Activated T-helper 1 cell treated with Interleukin-2 at 50 U/mL for 16 hours (primary cell): Measurements from ENCODE around the gene ASIC1.
A peak's percentile ranks its signal among the peaks of the same experiment; 100 is the strongest.

Source experiments
- DNase-seq: peaks from one replicate; pipeline ENCODE4 v3.0.0-alpha.2; 2020; ENCODE audit warnings: low read depth

ASIC1 gene

GRCh38 chr12:50110127-50110761, 52.8 kb downstream of the ASIC1 start:
- DNase-seq = no peak

- DNase-seq = no peak
Observed at GRCh38 chr12:50110762-50111351, 53.5 kb downstream of the ASIC1 start.

- no peak for DNase-seq
Observed at GRCh38 chr12:50111395-50111692, 53.9 kb downstream of the ASIC1 start.

- peak; percentile 97 for DNase-seq
Observed at GRCh38 chr12:50111693-50112455, 54.5 kb downstream of the ASIC1 start, which contains the start of gene COX14. Gene COX14 (plus strand): TSS chr12:50112236. CDS start chr12:50120044, 7,808 bp downstream.

DNA sequence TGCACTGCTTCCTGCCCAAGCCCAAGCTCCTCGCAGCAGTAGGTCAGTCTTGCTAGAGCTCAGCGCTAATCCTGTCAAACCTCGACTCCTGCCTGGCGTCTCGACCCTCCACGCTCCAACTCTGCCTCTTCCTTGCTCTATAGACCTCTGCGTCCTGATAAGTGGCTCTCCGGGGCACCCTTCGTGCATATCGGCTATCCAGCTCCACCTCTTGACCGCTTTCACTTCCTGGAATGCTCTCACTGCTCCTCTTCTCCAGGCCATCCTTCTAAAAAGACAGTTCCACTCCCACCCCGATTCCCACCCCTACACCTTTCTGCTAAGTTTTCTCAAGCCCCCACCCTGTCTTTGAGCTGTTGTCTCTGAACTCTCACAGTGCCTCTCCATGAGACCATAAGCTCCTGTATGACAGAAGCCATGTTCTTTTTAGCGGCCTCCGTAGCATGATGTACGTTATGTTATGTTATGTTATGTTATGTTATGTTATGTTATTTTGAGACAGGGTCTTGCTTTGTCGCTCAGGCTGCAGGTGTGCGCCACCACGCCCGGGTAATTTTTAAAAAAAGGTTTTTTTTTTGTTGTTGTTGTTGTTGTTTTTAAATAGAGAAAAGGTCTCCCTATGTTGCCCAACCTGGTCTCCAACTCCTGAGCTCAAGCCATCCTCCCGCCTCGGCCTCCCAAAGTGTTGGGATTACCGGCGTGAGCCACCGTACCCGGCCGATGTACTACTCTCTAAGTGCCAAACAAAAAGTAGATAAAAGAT, 55.2 kb downstream of the ASIC1 start:
- no peak for DNase-seq

GRCh38 chr12:50117057-50117622, 59.7 kb downstream of the ASIC1 start:
- DNase-seq = no peak

DNA sequence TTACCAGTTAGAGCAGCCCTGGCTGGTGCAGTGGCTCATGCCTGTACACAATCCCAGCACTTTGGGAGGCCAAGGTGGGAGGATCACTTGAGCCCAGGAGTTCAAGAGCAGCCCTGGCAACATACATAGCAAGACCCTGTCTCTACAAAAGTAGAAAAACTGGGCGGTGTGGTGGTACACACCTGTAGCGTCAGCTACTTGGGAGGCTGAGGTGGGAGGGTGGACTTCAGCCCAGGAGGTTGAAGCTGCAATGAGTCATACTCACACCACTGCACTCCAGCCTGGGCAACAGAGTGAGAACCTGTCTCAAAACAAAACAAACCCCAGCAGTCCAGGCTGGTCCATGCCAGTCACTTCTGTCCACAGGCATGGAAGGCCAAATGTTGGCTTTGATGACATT, 62.0 kb downstream of the ASIC1 start:
- DNase-seq = no peak

DNA sequence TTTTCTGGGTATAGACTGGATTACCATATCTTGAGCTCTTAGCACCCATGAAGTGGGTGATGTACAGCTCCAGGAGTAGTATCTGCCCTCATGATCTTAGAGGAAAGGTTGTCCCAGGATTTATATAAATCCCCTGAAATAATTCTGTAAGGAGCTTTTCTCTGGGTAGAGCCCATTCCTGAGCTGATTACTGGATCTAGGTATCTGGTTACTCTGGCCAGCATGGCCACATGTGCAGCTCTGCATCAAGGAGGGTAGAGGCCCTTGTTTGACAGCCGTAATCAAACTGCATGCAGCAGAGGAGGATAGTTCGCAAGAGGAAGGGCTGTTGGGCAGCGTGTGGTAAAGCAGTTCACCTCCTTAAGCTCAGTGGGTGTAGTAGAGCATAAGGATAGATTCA, 63.1 kb downstream of the ASIC1 start:
- no peak for DNase-seq

DNA sequence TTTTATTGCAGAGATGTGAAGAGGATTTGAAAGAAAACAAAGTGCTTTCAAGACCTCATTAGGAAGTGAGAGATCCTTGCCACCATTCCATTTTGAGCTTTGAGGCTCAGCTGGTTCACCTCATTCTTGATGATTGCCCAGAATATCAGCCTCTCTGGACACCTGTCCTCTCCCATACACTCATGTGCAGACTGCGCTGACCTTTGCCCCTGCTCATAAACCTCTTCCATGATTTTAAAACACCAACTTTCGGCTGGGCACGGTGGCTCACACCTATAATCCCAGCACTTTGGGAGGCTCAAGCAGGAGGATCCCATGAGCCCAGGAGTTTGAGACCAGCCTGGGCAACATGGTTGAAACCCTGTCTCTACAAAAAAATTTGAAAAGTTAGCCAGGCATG, 63.6 kb downstream of the ASIC1 start:
- DNase-seq = no peak

GRCh38 chr12:50121641-50122040, 64.2 kb downstream of the ASIC1 start:
- DNase-seq = no peak

GRCh38 chr12:50123203-50123602, 65.8 kb downstream of the ASIC1 start:
- no peak for DNase-seq

GRCh38 chr12:50127546-50127945, 70.2 kb downstream of the ASIC1 start:
- no peak for DNase-seq

GRCh38 chr12:50129290-50129689, 71.9 kb downstream of the ASIC1 start:
- DNase-seq = no peak

- DNase-seq = no peak
Observed at GRCh38 chr12:50132505-50133135, 75.2 kb downstream of the ASIC1 start.
